ENCODE results near the gene CDC20B.

- TF ChIP-seq CTCF (IDR thresholded peaks at IDR 0.05; ENCODE audit: poor library complexity, severe bottlenecking) (no peak), EZH2 (IDR thresholded peaks at IDR 0.05; ENCODE audit: borderline replicate concordance, insufficient read depth, low read length, poor library complexity, severe bottlenecking) (no peak), EP300 (conservative IDR thresholded peaks at IDR 0.05; ENCODE audit: poor library complexity, severe bottlenecking) (no peak), MXI1 (conservative IDR thresholded peaks at IDR 0.05; ENCODE audit: poor library complexity, severe bottlenecking) (no peak), SMC3 (conservative IDR thresholded peaks at IDR 0.05; ENCODE audit: poor library complexity) (no peak), POLR2AphosphoS5 (IDR thresholded peaks at IDR 0.05) (no peak), TAF1 (IDR thresholded peaks at IDR 0.05; ENCODE audit: low read depth) (no peak), RAD21 (conservative IDR thresholded peaks at IDR 0.05) (no peak), REST (IDR thresholded peaks at IDR 0.05; ENCODE audit: borderline replicate concordance) (no peak)
Measured at GRCh38 chr5:55218967-55219366, 46.0 kb upstream of the CDC20B start.
